SK-N-SH (cell line): ENCODE measurements around the gene NPC1L1. TPM values are rescaled to one million over a fixed set of nuclear protein-coding genes. Genes with fewer than 3 reads are reported as not detected.
"Not testable (repeated sequence)": the region's sequence is repeated elsewhere in the genome, so short reads cannot be mapped to it uniquely, and the experiment has no call there.

ENCODE experiments used
- CTCF ChIA-PET: fragments of 300-600, 350-600 bp; formaldehyde crosslinking; extraction: SDS; loops from one replicate; lab custom pipeline; 2021; lab: Yijun Ruan, JAX
- POLR2A ChIA-PET: fragments of 350-600 bp; sonication (Branson Sonifier 250); formaldehyde crosslinking; extraction: SDS; loops from one replicate; lab custom pipeline; 2020; ENCODE audit warnings: antibody characterized with exemption, inconsistent platforms; lab: Yijun Ruan, JAX
- DNase-seq: peaks from one replicate; pipeline ENCODE4 v3.0.0; 2012
- H2AFZ ChIP-seq: fragments of 200-600 bp; sonication (generic); 2 replicates; pipeline ENCODE4 v1.8.1; 2016; ENCODE audit warnings: antibody characterized with exemption, mild to moderate bottlenecking, low read depth
- H3F3A ChIP-seq: fragments of 200-600 bp; sonication (generic); replicated peaks from 2 replicates; pipeline ENCODE3; 2016; ENCODE audit warnings: antibody characterized with exemption, mild to moderate bottlenecking; ENCODE audit not compliant: insufficient read depth
- H3K27ac ChIP-seq, 2 experiments: fragments of 200-500 bp in 1 of 2; fragments of 200-600 bp in 1 of 2; sonication (Bioruptor generic) in 1 of 2; sonication (generic), shearing (Covaris generic) in 1 of 2; 2 replicates each; pipeline versions ENCODE4 v1.5.1 to v1.6.1; 2014 to 2016; ENCODE audit warnings: low read depth in 2 of 2, inconsistent platforms in 1 of 2, low read length in 1 of 2, mild to moderate bottlenecking in 1 of 2, mixed read lengths in 1 of 2
- H3K27me3 ChIP-seq: fragments of 200-600 bp; sonication (generic), shearing (Covaris generic); 2 replicates; pipeline ENCODE4 v1.6.1; 2016; ENCODE audit warnings: mixed run types; ENCODE audit not compliant: insufficient read depth
- H3K36me3 ChIP-seq, 2 experiments: fragments of 200-500 bp in 1 of 2; fragments of 200-600 bp in 1 of 2; sonication (Bioruptor generic) in 1 of 2; sonication (generic) in 1 of 2; replicated peaks in 1 of 2; 2 replicates each; pipeline versions ENCODE3 to v1.5.1; 2014 to 2016; ENCODE audit warnings: low read length in 1 of 2, mild to moderate bottlenecking in 1 of 2; ENCODE audit not compliant: insufficient read depth in 2 of 2, control insufficient read depth in 1 of 2
- H3K4me1 ChIP-seq, 2 experiments: fragments of 200-500 bp in 1 of 2; fragments of 200-600 bp in 1 of 2; sonication (Bioruptor generic) in 1 of 2; sonication (generic), shearing (Covaris generic) in 1 of 2; 2 replicates each; pipeline versions ENCODE4 v1.5.1 to v1.6.1; 2014 to 2016; ENCODE audit warnings: low read depth in 1 of 2, low read length in 1 of 2, mixed run types in 1 of 2; ENCODE audit not compliant: insufficient read depth in 2 of 2, control insufficient read depth in 1 of 2
- H3K4me2 ChIP-seq: fragments of 200-600 bp; sonication (generic), shearing (Covaris generic); 2 replicates; pipeline ENCODE4 v1.6.1; 2017; ENCODE audit warnings: mixed run types
- H3K4me3 ChIP-seq, 2 experiments: fragments of 200-500 bp in 1 of 2; fragments of 200-600 bp in 1 of 2; sonication (Bioruptor generic) in 1 of 2; sonication (generic), shearing (Covaris generic) in 1 of 2; 2 replicates each; pipeline versions ENCODE4 v1.5.1 to v1.8.1; 2014 to 2016; ENCODE audit warnings: low read depth in 2 of 2, inconsistent platforms in 1 of 2, low read length in 1 of 2, mild to moderate bottlenecking in 1 of 2, mixed read lengths in 1 of 2, moderate library complexity in 1 of 2
- H3K79me2 ChIP-seq: fragments of 200-600 bp; sonication (generic); 2 replicates; pipeline ENCODE4 v1.8.1; 2017; ENCODE audit warnings: mild to moderate bottlenecking; ENCODE audit not compliant: insufficient read depth
- H3K9ac ChIP-seq: fragments of 200-600 bp; sonication (generic); 2 replicates; pipeline ENCODE4 v1.6.1; 2017; ENCODE audit warnings: mixed run types
- H3K9me2 ChIP-seq: fragments of 200-600 bp; sonication (generic); 2 replicates; pipeline ENCODE4 v1.6.1; 2017; ENCODE audit warnings: mixed run types
- H3K9me3 ChIP-seq: fragments of 200-600 bp; sonication (generic); 2 replicates; pipeline ENCODE4 v1.6.1; 2017; ENCODE audit warnings: mixed run types, mild to moderate bottlenecking, moderate library complexity
- H4K20me1 ChIP-seq: fragments of 200-600 bp; sonication (generic); 2 replicates; pipeline ENCODE4 v1.6.1; 2017; ENCODE audit warnings: mild to moderate bottlenecking, mixed run types; ENCODE audit not compliant: insufficient read depth
- EP300 ChIP-seq, 2 experiments: IDR thresholded peaks; 2 replicates each; pipeline versions ENCODE4 v1.4.0 to v1.6.1; 2012; ENCODE audit warnings: borderline replicate concordance in 1 of 2, low read depth in 1 of 2, low read length in 1 of 2
- FOSL2 ChIP-seq: IDR thresholded peaks from 2 replicates; pipeline ENCODE4 v1.4.0; 2012; ENCODE audit warnings: low read depth, mild to moderate bottlenecking, moderate library complexity, borderline replicate concordance
- GABPA ChIP-seq: IDR thresholded peaks from 2 replicates; pipeline ENCODE4 v1.4.0; 2012; ENCODE audit warnings: low read depth, mild to moderate bottlenecking
- GATA2 ChIP-seq: sonication (generic); formaldehyde crosslinking; IDR thresholded peaks from 2 replicates; pipeline ENCODE4 v1.5.0; 2020; ENCODE audit warnings: mild to moderate bottlenecking, missing genetic modification reagents
- NFIC ChIP-seq: IDR thresholded peaks from 2 replicates; pipeline ENCODE4 v1.4.0; 2012; ENCODE audit warnings: borderline replicate concordance
- RFX5 ChIP-seq: IDR thresholded peaks from 2 replicates; pipeline ENCODE4 v1.6.1; 2012; ENCODE audit warnings: mild to moderate bottlenecking, improper control_type of control experiment, low read length
- RXRA ChIP-seq: IDR thresholded peaks from 2 replicates; pipeline ENCODE4 v1.4.0; 2012; ENCODE audit warnings: low read depth, mild to moderate bottlenecking, borderline replicate concordance
- TAF1 ChIP-seq: IDR thresholded peaks from 2 replicates; pipeline ENCODE4 v1.6.1; 2012; ENCODE audit warnings: low read depth, mild to moderate bottlenecking, low read length, moderate library complexity, borderline replicate concordance
- WGBS: methylation state at CpG from one replicate; pipeline ENCODE4 v1.1.6; 2017; ENCODE audit warnings: low lambda C conversion rate; 5-methylcytosine and 5-hydroxymethylcytosine counted together
- polyA plus RNA-seq, 3 experiments: library from polyadenylated mRNA; depleted of rRNA; stranded (reverse); fragments of >200 nt; gene quantifications; 2 replicates each; pipeline ENCODE4 v1.2.3, GENCODE V29; 2012
- TF ChIP-seq, protein P1 (sequence below): IDR thresholded peaks from 2 replicates; pipeline ENCODE4 v1.4.0; 2012; ENCODE audit warnings: low read depth, borderline replicate concordance
- TF ChIP-seq, protein P2 (sequence below): IDR thresholded peaks from 2 replicates; pipeline ENCODE4 v1.6.1; 2012; ENCODE audit warnings: mild to moderate bottlenecking, low read depth, low read length, moderate library complexity

NPC1L1 gene
- polyA plus RNA-seq, 1 of the 3 experiments (the other 2 are of a cell fraction) = not detected

DNA sequence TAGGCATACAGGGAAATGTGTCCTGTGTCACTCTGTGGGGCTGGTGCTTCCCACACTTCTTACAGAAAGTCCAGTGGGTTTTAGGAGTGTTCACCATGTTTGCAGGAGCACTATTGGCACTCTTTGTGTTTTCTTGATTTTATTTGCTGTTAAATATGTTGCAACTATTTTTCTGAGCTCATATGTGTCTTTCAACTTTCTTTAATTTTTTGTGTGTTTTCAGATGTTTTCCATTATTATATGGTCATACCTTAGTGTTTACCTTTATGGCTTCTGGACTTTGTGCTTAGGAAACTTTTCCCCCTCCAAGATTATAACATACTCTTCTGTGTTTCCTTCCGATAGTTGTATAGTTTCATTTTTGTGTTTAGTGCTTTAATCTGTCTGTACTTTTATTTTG, 29.9 kb downstream of the NPC1L1 start:
- WGBS = 78% methylated on average over 1 of the region's 1 CpG
- no peaks in the 10 kb centered on the region; the same call in 1 of the 2 replicates for H3K27me3 ChIP-seq

GRCh38 chr7:44508328-44509030, 32.7 kb downstream of the NPC1L1 start:
- no peaks in the 10 kb centered on the region for H3F3A ChIP-seq
- no peak overlapping the region for H2AFZ ChIP-seq
- no peaks in the 10 kb centered on the region for H3K9me2 ChIP-seq
- no peaks in the 10 kb centered on the region for H4K20me1 ChIP-seq
- ChIA-PET CTCF (interaction anchor here (1.2 to 2.7 kb wide), 3 partner anchors 18 to 57 kb away, joined by 3 to 10 read pairs (median 4); partner anchors contain the start of gene NUDCD3), POLR2A (no interaction called here)
- WGBS = 4% methylated on average over 2 of the region's 2 CpGs
- H3K4me1 ChIP-seq = no peaks in the 10 kb centered on the region
- TF ChIP-seq TAF1 (no peak), RXRA (no peak), GABPA (no peak), EP300 (IDR thresholded peaks at IDR 0.05; ENCODE audit: borderline replicate concordance in 1 of 2, low read depth in 1 of 2, low read length in 1 of 2) (no peak), FOSL2 (no peak), NFIC (no peak), RFX5 (no peak), GATA2 (no peak)
- TF ChIP-seq, protein P1, sequence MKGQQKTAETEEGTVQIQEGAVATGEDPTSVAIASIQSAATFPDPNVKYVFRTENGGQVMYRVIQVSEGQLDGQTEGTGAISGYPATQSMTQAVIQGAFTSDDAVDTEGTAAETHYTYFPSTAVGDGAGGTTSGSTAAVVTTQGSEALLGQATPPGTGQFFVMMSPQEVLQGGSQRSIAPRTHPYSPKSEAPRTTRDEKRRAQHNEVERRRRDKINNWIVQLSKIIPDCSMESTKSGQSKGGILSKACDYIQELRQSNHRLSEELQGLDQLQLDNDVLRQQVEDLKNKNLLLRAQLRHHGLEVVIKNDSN = no peak
- TF ChIP-seq, protein P2, sequence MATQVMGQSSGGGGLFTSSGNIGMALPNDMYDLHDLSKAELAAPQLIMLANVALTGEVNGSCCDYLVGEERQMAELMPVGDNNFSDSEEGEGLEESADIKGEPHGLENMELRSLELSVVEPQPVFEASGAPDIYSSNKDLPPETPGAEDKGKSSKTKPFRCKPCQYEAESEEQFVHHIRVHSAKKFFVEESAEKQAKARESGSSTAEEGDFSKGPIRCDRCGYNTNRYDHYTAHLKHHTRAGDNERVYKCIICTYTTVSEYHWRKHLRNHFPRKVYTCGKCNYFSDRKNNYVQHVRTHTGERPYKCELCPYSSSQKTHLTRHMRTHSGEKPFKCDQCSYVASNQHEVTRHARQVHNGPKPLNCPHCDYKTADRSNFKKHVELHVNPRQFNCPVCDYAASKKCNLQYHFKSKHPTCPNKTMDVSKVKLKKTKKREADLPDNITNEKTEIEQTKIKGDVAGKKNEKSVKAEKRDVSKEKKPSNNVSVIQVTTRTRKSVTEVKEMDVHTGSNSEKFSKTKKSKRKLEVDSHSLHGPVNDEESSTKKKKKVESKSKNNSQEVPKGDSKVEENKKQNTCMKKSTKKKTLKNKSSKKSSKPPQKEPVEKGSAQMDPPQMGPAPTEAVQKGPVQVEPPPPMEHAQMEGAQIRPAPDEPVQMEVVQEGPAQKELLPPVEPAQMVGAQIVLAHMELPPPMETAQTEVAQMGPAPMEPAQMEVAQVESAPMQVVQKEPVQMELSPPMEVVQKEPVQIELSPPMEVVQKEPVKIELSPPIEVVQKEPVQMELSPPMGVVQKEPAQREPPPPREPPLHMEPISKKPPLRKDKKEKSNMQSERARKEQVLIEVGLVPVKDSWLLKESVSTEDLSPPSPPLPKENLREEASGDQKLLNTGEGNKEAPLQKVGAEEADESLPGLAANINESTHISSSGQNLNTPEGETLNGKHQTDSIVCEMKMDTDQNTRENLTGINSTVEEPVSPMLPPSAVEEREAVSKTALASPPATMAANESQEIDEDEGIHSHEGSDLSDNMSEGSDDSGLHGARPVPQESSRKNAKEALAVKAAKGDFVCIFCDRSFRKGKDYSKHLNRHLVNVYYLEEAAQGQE = no peak
- no peaks in the 10 kb centered on the region for H3K36me3 ChIP-seq
- H3K9ac ChIP-seq = no peak overlapping the region
- DNase-seq = no peak
- H3K9me3 ChIP-seq = no peaks in the 10 kb centered on the region; the same call in 1 of the 2 replicates
- no peak overlapping the region for H3K27ac ChIP-seq
- H3K4me2 ChIP-seq = no peak overlapping the region
- no peaks in the 10 kb centered on the region for H3K79me2 ChIP-seq
- no peak overlapping the region for H3K4me3 ChIP-seq
- H3K27me3 ChIP-seq = no peaks in the 10 kb centered on the region; the same call in 1 of the 2 replicates

More for the DNA sequence above, 29.9 kb downstream of the NPC1L1 start:
- H3K9me3 ChIP-seq = no peaks in the 10 kb centered on the region; the same call in 1 of the 2 replicates
- no peak overlapping the region for H3K4me3 ChIP-seq
- no peak for DNase-seq
- H4K20me1 ChIP-seq = no peaks in the 10 kb centered on the region
- H3K4me2 ChIP-seq = no peak overlapping the region
- POLR2A ChIA-PET = interaction anchor here (0.6 kb wide), 1 partner anchor 118 kb away, joined by 3 read pairs; no protein-coding TSS in a partner anchor
- no peak overlapping the region for H3K9ac ChIP-seq
- no peaks in the 10 kb centered on the region for H3K4me1 ChIP-seq
- no peaks in the 10 kb centered on the region for H3K9me2 ChIP-seq
- no peaks in the 10 kb centered on the region for H3F3A ChIP-seq
- TF ChIP-seq RFX5 (no peak), GATA2 (no peak)
- no peaks in the 10 kb centered on the region for H3K79me2 ChIP-seq
- H3K27ac ChIP-seq = no peak overlapping the region
- no peak overlapping the region for H2AFZ ChIP-seq
- CTCF ChIA-PET = interaction anchor here (0.9 to 1.8 kb wide), 4 partner anchors 20 to 54 kb away, joined by 3 to 6 read pairs (median 4); partner anchors contain the start of gene NUDCD3
- no peaks in the 10 kb centered on the region for H3K36me3 ChIP-seq

DNA sequence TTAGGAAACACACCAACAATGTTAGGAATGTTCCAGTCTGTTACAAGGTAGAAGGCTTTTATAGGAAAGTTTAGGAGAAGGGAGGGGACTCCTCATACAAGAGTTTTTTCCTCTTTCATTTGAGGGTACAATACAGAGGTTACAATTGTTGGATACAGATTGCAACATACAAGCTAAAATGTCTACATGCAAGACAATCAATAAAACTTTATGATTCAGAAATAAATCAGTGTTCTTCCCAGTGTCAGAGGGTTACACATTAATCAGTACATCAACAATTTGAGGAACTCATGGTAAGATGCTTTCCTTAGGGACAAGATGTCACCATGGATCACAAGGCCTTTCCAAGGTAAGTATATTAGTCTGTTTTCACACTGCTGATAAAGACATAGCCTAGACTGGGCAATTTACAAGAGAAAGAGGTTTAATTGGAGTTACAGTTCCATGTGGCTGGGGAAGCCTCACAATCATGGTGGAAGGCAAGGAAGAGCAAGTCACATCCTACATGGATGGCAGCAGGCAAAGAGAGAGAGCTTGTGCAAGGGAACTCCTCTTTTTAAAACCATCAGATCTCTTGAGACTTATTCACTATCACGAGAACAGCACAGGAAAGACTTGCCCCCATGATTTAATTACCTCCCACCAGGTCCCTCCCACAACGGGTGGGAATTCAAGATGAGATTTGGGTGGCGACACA, 34.4 kb downstream of the NPC1L1 start:
- POLR2A ChIA-PET = not testable (repeated sequence)
- CTCF ChIA-PET = interaction anchor here (2.7 kb wide), 1 partner anchor 27 kb away, joined by 10 read pairs; no protein-coding TSS in a partner anchor

More for the DNA sequence above, 34.4 kb downstream of the NPC1L1 start:
- 16% methylated on average over 3 of the region's 3 CpGs for WGBS
- H3K4me3 ChIP-seq, H3K4me2 ChIP-seq, H3K4me1 ChIP-seq, H3F3A ChIP-seq, H3K27ac ChIP-seq, H3K36me3 ChIP-seq, H3K9ac ChIP-seq, H4K20me1 ChIP-seq, DNase-seq, H3K79me2 ChIP-seq, H3K9me3 ChIP-seq, H3K27me3 ChIP-seq, H3K9me2 ChIP-seq, H2AFZ ChIP-seq: not testable (repeated sequence)
